Kidney (tissue), 14 donors: ENCODE measurements around the gene PEX14. TPM values are rescaled to one million over a fixed set of nuclear protein-coding genes. Genes with fewer than 3 reads are reported as not detected.
A peak's percentile ranks its signal among the peaks of the same experiment; 100 is the strongest.

Experiments used
- DNase-seq, 5 donors: peaks; one replicate each; pipeline ENCODE4 v3.0.0-alpha.2; 2013 to 2020
- FAIRE-seq: peaks from 2 replicates; lab custom pipeline; 2012; peaks lifted over from hg19 to GRCh38; lab: Jason Lieb, UNC
- H3K27ac ChIP-seq, 2 donors: one replicate each; pipeline ENCODE4 v1.7.0; 2013; ENCODE audit warnings: low read depth in 2 of 2, low read length in 2 of 2, inconsistent platforms in 1 of 2
- H3K27me3 ChIP-seq: one replicate; pipeline ENCODE4 v1.7.1; 2013; ENCODE audit warnings: low read length, inconsistent platforms; ENCODE audit not compliant: control insufficient read depth, insufficient read depth
- H3K36me3 ChIP-seq, 3 donors: one replicate each; pipeline versions ENCODE4 v1.7.0 to v1.7.1; 2013; ENCODE audit warnings: low read length in 3 of 3, control low read depth in 1 of 3, inconsistent platforms in 1 of 3; ENCODE audit not compliant: insufficient read depth in 3 of 3, control insufficient read depth in 2 of 3
- H3K4me1 ChIP-seq, 3 donors: one replicate each; pipeline versions ENCODE4 v1.7.0 to v1.7.1; 2013; ENCODE audit warnings: low read length in 3 of 3, inconsistent platforms in 1 of 3, low read depth in 1 of 3; ENCODE audit not compliant: control insufficient read depth in 2 of 3, insufficient read depth in 2 of 3
- H3K4me3 ChIP-seq, 3 donors: one replicate each; pipeline versions ENCODE4 v1.7.0 to v1.8.1; 2013; ENCODE audit warnings: low read length in 3 of 3, control low read depth in 1 of 3, inconsistent platforms in 1 of 3
- H3K9ac ChIP-seq, 3 donors: one replicate each; pipeline versions ENCODE4 v1.7.0 to v1.7.1; 2013; ENCODE audit warnings: low read length in 3 of 3, control low read depth in 1 of 3, inconsistent platforms in 1 of 3
- H3K9me3 ChIP-seq, 3 donors: one replicate each; pipeline versions ENCODE4 v1.7.0 to v1.7.1; 2013; ENCODE audit warnings: low read length in 3 of 3, control low read depth in 1 of 3, inconsistent platforms in 1 of 3; ENCODE audit not compliant: control insufficient read depth in 2 of 3, insufficient read depth in 1 of 3
- intact Hi-C: fragments of 100-400 bp; cut with DNase I; formaldehyde crosslinking; loops from one replicate; pipeline ENCODE4 v1.11.1; 2022
- polyA plus RNA-seq: library from polyadenylated mRNA; stranded (reverse); fragments of 350-450 nt; fragmentation: Illumina TruSeq; extraction: RNeasy Lipid Tissue Mini Kit (QIAGEN cat#74804); gene quantifications from one replicate; pipeline ENCODE4 v1.2.3, GENCODE V29; 2014; ENCODE audit warnings: low read depth, low replicate concordance; ENCODE audit not compliant: insufficient read depth
- total RNA-seq: library from RNA; stranded (reverse); fragmentation: NEBNext Ultra II Directional; extraction: Animal tissue kit (Norgen Biotek cat#: 25700); gene quantifications from one replicate; pipeline ENCODE4 v1.2.1, GENCODE V29; 2021
- TF ChIP-seq, protein P1 (sequence below): IDR thresholded peaks from 3 replicates; pipeline ENCODE4 v1.5.1; 2012; ENCODE audit warnings: mild to moderate bottlenecking, moderate library complexity, borderline replicate concordance; ENCODE audit not compliant: insufficient read depth; ENCODE audit errors: extremely low read depth
- donor health status: control.
- donor health status: control.
- donor health status: control.
- donor health status: control.
- donor health status: control.
- donor health status: DM: yes; HTN: yes; CAD: no.
- donor health status: Normal renal cell carcinoma (clear cell type).

The PEX14 gene
- total and polyA plus RNA-seq, 2 donors from 2014 or later: 22.8 to 25.8 TPM

DNA sequence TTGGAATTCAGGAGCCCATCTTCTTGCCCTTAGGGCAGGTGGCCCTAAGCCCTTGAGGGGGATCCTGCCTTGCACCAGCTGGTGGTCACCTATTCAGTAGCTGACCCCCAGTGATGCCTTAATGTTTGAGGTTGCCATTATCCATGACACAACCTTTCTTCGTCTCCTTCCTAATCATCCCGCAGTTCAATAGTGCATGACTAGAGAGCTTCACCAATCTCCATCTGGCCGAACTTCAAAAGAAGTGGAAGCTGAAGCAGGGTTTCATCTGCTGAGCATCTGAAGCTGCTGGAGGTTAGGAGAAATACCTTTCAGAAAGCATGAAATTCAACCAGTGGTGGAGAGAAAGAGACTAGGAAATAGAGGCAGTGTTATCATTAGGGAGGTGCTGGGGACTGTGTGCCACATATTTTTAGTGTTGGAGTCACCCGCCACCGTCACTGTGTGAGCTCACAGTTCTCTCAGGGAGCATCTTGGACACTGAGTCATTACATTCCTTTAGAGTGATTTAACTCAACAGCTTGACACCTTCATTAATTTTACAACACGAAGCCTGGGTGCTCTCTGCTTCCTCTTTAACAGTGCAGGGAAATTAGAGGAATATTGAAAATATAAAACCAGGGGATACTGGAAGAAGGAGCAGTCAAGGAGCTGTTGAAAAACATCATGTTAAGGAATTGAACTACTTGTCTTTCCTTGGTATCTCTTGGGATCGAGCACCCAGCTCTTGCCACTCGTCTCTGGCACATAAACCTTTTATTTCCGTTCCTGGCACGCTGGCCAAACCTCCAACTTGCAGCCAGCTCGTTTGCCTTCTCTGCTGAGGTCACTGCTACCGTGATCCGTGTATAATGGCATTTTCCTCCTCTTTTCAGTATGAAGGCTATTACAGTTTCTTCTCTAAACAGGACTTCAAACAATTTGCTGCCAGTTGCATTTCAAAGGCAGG lies 53.6 kb downstream of the PEX14 start:
- Histone ChIP-seq H3K4me1 (peaks cover 6 to 22% (median 12%) of the 10 kb centered on the region in 3 donors), H3K9me3 (no peaks in the 10 kb centered on the region), H3K27ac (peak overlapping the region in 1 of 2 donors; percentile 14), H3K9ac (no peak overlapping the region), H3K27me3 (no peaks in the 10 kb centered on the region), H3K36me3 (no peaks in the 10 kb centered on the region), H3K4me3 (no peak overlapping the region)
- FAIRE-seq: no peak
- DNase-seq: peak in 4 of 5 donors; percentile 28 to 71 (median 58)
- TF ChIP-seq, protein P1, sequence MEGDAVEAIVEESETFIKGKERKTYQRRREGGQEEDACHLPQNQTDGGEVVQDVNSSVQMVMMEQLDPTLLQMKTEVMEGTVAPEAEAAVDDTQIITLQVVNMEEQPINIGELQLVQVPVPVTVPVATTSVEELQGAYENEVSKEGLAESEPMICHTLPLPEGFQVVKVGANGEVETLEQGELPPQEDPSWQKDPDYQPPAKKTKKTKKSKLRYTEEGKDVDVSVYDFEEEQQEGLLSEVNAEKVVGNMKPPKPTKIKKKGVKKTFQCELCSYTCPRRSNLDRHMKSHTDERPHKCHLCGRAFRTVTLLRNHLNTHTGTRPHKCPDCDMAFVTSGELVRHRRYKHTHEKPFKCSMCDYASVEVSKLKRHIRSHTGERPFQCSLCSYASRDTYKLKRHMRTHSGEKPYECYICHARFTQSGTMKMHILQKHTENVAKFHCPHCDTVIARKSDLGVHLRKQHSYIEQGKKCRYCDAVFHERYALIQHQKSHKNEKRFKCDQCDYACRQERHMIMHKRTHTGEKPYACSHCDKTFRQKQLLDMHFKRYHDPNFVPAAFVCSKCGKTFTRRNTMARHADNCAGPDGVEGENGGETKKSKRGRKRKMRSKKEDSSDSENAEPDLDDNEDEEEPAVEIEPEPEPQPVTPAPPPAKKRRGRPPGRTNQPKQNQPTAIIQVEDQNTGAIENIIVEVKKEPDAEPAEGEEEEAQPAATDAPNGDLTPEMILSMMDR: no peak
- intact Hi-C loops: no loop called here

DNA sequence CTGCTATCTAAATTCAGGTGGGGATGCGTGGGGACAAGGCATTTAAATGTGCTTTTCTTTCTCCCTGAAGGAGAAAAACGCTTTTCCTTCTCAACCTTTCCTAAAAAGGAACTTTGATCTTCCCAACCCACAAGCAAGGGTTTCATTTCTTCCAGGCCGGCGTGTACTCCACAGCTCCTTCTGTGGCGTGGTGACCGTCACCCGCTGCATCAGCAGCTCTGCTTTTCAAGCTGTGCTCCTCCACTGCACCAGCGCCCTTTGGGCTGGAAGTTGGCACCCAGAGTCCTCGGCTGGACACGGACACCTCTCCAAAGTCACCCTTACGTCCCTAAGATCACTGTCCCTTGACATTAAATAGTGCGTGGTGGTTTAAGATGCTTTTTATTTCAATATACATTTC lies 54.3 kb downstream of the PEX14 start:
- peaks cover 6 to 22% (median 12%) of the 10 kb centered on the region in 3 donors for H3K4me1 ChIP-seq
- no peaks in the 10 kb centered on the region for H3K36me3 ChIP-seq
- H3K4me3 ChIP-seq: no peak overlapping the region
- FAIRE-seq (no peak), DNase-seq (no peak)
- H3K27me3 ChIP-seq: no peaks in the 10 kb centered on the region
- no peak overlapping the region for H3K9ac ChIP-seq
- H3K9me3 ChIP-seq: no peaks in the 10 kb centered on the region
- intact Hi-C loops: no loop called here
- TF ChIP-seq, protein P1: no peak
- H3K27ac ChIP-seq: peak overlapping the region in 1 of 2 donors; percentile 12

DNA sequence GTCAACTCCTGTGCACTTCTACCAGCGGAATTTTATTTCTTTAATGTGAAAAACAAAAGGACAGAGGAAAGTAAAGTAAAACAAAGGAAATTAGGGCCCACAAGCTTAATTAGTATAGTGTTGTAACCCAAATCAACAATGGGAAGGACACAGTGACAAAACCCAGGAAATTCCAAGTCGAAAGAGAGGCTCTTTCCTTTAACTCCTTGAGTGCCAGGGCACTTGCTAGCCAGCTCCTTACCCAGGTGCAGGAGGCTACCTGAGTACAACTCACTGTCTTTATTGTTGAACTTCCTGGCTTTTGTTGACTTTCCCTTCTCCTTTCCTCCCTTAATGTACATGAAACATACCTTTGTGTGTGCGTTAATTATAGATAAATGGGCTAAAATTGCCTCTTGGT lies 55.0 kb downstream of the PEX14 start:
- no peak overlapping the region for H3K9ac ChIP-seq

More for the DNA sequence above, 55.0 kb downstream of the PEX14 start:
- intact Hi-C loops: no loop called here
- TF ChIP-seq, protein P1: no peak
- no peak for DNase-seq
- peaks cover 6 to 22% (median 12%) of the 10 kb centered on the region in 3 donors for H3K4me1 ChIP-seq
- no peak overlapping the region for H3K27ac ChIP-seq
- H3K36me3 ChIP-seq: no peaks in the 10 kb centered on the region
- H3K4me3 ChIP-seq: no peak overlapping the region
- H3K9me3 ChIP-seq: no peaks in the 10 kb centered on the region
- no peak for FAIRE-seq
- H3K27me3 ChIP-seq: no peaks in the 10 kb centered on the region
